HUES48 (cell line): ENCODE measurements around the gene C2orf78.
"Not testable (repeated sequence)": the region's sequence is repeated elsewhere in the genome, so short reads cannot be mapped to it uniquely, and the experiment has no call there.

Experiments
- H3K27ac ChIP-seq: one replicate; pipeline ENCODE4 v1.7.0; 2013; ENCODE audit warnings: low read depth, low read length, inconsistent platforms
- H3K27me3 ChIP-seq: 2 replicates; pipeline ENCODE4 v1.6.1; 2013; ENCODE audit warnings: mild to moderate bottlenecking, low read length; ENCODE audit not compliant: control insufficient read depth, insufficient read depth
- H3K36me3 ChIP-seq: 2 replicates; pipeline ENCODE4 v1.6.1; 2013; ENCODE audit warnings: low read length; ENCODE audit not compliant: control insufficient read depth, insufficient read depth
- H3K4me1 ChIP-seq: 2 replicates; pipeline ENCODE4 v1.6.1; 2013; ENCODE audit warnings: mild to moderate bottlenecking, low read length; ENCODE audit not compliant: control insufficient read depth, insufficient read depth
- H3K4me3 ChIP-seq: 2 replicates; pipeline ENCODE4 v1.5.1; 2013; ENCODE audit warnings: mild to moderate bottlenecking, low read depth, low read length
- H3K9ac ChIP-seq: 2 replicates; pipeline ENCODE4 v1.6.1; 2013; ENCODE audit warnings: mild to moderate bottlenecking, low read depth, low read length, moderate library complexity
- H3K9me3 ChIP-seq: 2 replicates; pipeline ENCODE4 v1.6.1; 2013; ENCODE audit warnings: low read length; ENCODE audit not compliant: control insufficient read depth, insufficient read depth

C2orf78 gene

GRCh38 chr2:73779467-73780236 lies 4.3 kb upstream of the C2orf78 start, which contains the start of gene DUSP11:
Gene DUSP11 (minus strand): TSS chr2:73780103. CDS start chr2:73779974, 129 bp downstream.
- Histone ChIP-seq H3K9ac (peak within 1 kb of the TSS; percentile 92), H3K36me3 (peaks cover 26% of the 10 kb centered on the region), H3K9me3 (no peaks in the 10 kb centered on the region), H3K4me3 (peak within 1 kb of the TSS; percentile 87), H3K27ac (peak within 1 kb of the TSS; percentile 80), H3K4me1 (0 out of 2 replicates have a peak, but pooled peaks cover 3% of the 10 kb centered on the region), H3K27me3 (no peaks in the 10 kb centered on the region)

GRCh38 chr2:73780237-73780582 lies 3.8 kb upstream of the C2orf78 start:
- Histone ChIP-seq H3K4me3 (peak overlapping the region; percentile 87; the same call in 1 of the 2 replicates), H3K27ac (no peak overlapping the region), H3K36me3 (peaks cover 21% of the 10 kb centered on the region), H3K9ac (no peak overlapping the region), H3K9me3 (no peaks in the 10 kb centered on the region), H3K27me3 (no peaks in the 10 kb centered on the region), H3K4me1 (0 out of 2 replicates have a peak, but pooled peaks cover 3% of the 10 kb centered on the region)

GRCh38 chr2:73783402-73783801 lies 581 bp upstream of the C2orf78 start:
- H3K4me3 ChIP-seq, H3K9ac ChIP-seq, H3K27me3 ChIP-seq, H3K4me1 ChIP-seq, H3K27ac ChIP-seq, H3K36me3 ChIP-seq, H3K9me3 ChIP-seq: not testable (repeated sequence)

GRCh38 chr2:73811878-73812277 lies 27.9 kb downstream of the C2orf78 start:
- Histone ChIP-seq H3K9me3 (no peaks in the 10 kb centered on the region), H3K9ac (no peak overlapping the region), H3K4me1 (no peaks in the 10 kb centered on the region), H3K27me3 (peaks cover 18% of the 10 kb centered on the region), H3K4me3 (no peak overlapping the region), H3K36me3 (no peaks in the 10 kb centered on the region), H3K27ac (no peak overlapping the region)

- no peaks in the 10 kb centered on the region for H3K4me1 ChIP-seq
- H3K36me3 ChIP-seq = no peaks in the 10 kb centered on the region
- H3K27ac ChIP-seq = no peak overlapping the region
- H3K4me3 ChIP-seq = no peak overlapping the region
- H3K27me3 ChIP-seq = peaks cover 18% of the 10 kb centered on the region
- no peak overlapping the region for H3K9ac ChIP-seq
- H3K9me3 ChIP-seq = no peaks in the 10 kb centered on the region
Measured at GRCh38 chr2:73812635-73813034, 28.7 kb downstream of the C2orf78 start.

- no peaks in the 10 kb centered on the region for H3K36me3 ChIP-seq
- no peak overlapping the region for H3K4me3 ChIP-seq
Measured at GRCh38 chr2:73818296-73818695, 34.3 kb downstream of the C2orf78 start.

GRCh38 chr2:73821227-73821626 lies 37.2 kb downstream of the C2orf78 start:
- Histone ChIP-seq H3K9me3 (no peaks in the 10 kb centered on the region), H3K4me1 (no peaks in the 10 kb centered on the region), H3K27ac (no peak overlapping the region), H3K27me3 (peaks cover 3% of the 10 kb centered on the region; the same call in 1 of the 2 replicates), H3K36me3 (no peaks in the 10 kb centered on the region), H3K4me3 (no peak overlapping the region), H3K9ac (no peak overlapping the region)

More at GRCh38 chr2:73818296-73818695, 34.3 kb downstream of the C2orf78 start:
- Histone ChIP-seq H3K4me1 (no peaks in the 10 kb centered on the region), H3K9ac (no peak overlapping the region), H3K9me3 (no peaks in the 10 kb centered on the region), H3K27ac (no peak overlapping the region), H3K27me3 (peaks cover 12% of the 10 kb centered on the region; the same call in 1 of the 2 replicates)

GRCh38 chr2:73821669-73822068 lies 37.7 kb downstream of the C2orf78 start:
- no peak overlapping the region for H3K27ac ChIP-seq
- no peaks in the 10 kb centered on the region for H3K9me3 ChIP-seq
- no peaks in the 10 kb centered on the region for H3K4me1 ChIP-seq
- peaks cover 8% of the 10 kb centered on the region; the same call in 1 of the 2 replicates for H3K27me3 ChIP-seq
- H3K4me3 ChIP-seq = no peak overlapping the region
- no peak overlapping the region for H3K9ac ChIP-seq
- H3K36me3 ChIP-seq = no peaks in the 10 kb centered on the region

GRCh38 chr2:73822276-73822675 lies 38.3 kb downstream of the C2orf78 start:
- no peaks in the 10 kb centered on the region for H3K9me3 ChIP-seq
- H3K9ac ChIP-seq = no peak overlapping the region
- H3K36me3 ChIP-seq = no peaks in the 10 kb centered on the region
- H3K27me3 ChIP-seq = peaks cover 8% of the 10 kb centered on the region; the same call in 1 of the 2 replicates
- no peaks in the 10 kb centered on the region for H3K4me1 ChIP-seq
- H3K4me3 ChIP-seq = no peak overlapping the region
- no peak overlapping the region for H3K27ac ChIP-seq

- no peak overlapping the region for H3K27ac ChIP-seq
- H3K4me1 ChIP-seq = no peaks in the 10 kb centered on the region
- H3K36me3 ChIP-seq = no peaks in the 10 kb centered on the region
- no peak overlapping the region for H3K4me3 ChIP-seq
- H3K9ac ChIP-seq = no peak overlapping the region
- no peaks in the 10 kb centered on the region for H3K9me3 ChIP-seq
- H3K27me3 ChIP-seq = peaks cover 8% of the 10 kb centered on the region; the same call in 1 of the 2 replicates
Measured at GRCh38 chr2:73822991-73823390, 39.0 kb downstream of the C2orf78 start.

GRCh38 chr2:73823416-73823815 lies 39.4 kb downstream of the C2orf78 start:
- Histone ChIP-seq H3K9ac (no peak overlapping the region), H3K27ac (no peak overlapping the region), H3K4me3 (no peak overlapping the region), H3K9me3 (no peaks in the 10 kb centered on the region), H3K36me3 (no peaks in the 10 kb centered on the region), H3K27me3 (peaks cover 8% of the 10 kb centered on the region; the same call in 1 of the 2 replicates), H3K4me1 (no peaks in the 10 kb centered on the region)
